Stimulated activated CD8-positive, alpha-beta memory T cell treated with anti-CD3 and anti-CD28 coated beads, Interleukin-4, amount 100 ng/mL, for 1 hour (primary cell): ENCODE data around the gene VPS13D.

Experiments
- DNase-seq, 2 donors: peaks; one replicate each; pipeline ENCODE4 v3.0.0-alpha.2; 2020; ENCODE audit warnings: low read depth in 2 of 2, low spot score in 1 of 2

The VPS13D gene

DNA sequence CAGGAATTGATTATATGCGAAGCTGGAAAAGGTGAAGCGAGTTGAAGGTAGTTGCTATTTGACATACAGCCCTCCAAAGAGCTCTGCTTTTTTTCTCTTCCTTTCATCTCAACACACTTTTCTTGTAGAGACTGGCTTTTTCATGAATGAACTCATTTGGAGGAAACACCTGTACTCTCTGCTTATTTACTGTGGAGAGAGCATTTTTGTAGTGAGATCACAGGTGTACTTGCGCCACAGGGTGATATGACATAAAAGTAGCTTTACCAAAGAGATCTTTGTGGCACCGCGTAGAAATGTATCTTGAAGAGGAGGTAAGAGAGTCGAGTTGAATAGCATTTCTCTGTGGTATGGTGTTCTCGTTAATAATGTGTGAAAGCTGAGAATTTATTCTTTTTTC lies 187.6 kb downstream of the VPS13D start:
- no peak for DNase-seq

DNA sequence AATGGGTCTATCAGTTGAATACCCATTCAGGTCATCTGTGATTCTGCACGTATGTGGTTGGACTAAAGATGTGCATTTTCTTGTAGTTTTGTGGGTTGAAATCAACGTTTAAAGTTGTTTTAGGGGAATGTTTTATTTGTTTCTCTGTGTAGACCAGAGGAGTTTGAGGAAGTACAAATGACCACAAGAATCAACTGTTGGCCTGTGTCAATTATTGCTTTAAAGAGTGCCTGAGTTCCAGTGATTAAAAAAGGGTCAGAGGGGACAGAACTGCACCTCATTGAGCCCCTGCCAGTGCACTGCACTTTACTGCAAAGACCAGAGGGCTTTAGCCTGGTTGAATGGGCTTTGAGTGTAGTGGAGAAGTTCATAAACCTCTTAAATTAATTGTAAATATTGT lies 190.3 kb downstream of the VPS13D start:
- no peak for DNase-seq

DNA sequence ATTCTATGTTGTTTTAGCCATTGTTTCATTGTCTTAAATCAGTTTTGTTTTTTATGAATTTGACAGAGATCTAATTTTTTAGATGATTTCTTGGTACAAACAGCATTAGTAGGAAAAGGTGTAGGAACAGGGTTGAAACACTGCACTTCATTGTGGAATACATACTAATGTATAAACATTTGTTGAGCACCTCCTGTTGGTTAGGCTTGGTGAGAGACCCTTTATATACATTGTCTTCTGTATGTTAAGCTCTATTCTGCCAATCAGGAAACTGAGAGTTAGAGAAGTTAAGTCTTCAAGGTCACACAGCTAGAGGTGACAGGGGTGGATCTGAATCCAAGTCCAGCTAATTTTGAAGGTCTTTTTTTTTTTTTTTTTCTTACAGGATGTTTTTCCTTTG lies 192.7 kb downstream of the VPS13D start:
- no peak for DNase-seq

DNA sequence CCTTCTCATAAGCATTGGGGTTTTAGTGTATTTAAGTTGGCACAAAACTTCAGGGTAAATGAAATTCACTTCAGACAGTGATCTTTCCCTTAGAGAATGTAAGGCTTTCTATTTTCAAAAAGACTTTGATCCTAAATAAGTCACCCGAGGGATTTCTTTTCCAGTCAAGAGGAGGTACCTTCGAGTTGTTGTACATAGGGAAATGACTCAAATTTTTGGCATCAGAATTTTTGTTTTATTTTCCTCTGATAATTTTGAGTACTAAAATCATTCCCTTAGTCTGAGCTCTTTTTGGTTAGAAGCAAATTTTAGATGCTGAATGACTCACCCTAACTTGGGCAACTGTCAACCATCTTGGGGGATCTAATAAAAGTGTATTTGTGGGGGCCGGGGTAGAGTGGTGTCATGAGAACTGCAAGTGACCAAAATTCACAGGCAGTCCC lies 194.3 kb downstream of the VPS13D start:
- DNase-seq, result no peak

DNA sequence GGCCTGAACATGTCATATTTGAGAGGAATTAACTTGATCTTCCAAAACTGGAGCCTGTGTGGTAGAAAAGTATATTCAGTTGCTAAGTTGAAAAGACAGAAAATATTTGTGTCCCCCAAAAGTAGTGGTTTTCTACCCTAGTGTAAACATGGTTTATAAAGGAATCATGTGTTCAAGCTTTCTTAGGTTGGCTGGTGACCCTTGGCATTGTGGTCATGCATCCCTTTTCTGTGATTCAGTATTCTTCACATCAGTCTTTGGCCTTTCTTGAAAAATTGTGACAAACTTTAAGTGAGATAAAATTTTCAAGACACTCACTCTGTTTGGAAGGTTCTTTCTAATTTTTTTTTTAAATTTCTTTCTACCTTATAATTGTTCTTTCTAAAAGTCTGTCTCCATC lies 195.0 kb downstream of the VPS13D start:
- no peak for DNase-seq

DNA sequence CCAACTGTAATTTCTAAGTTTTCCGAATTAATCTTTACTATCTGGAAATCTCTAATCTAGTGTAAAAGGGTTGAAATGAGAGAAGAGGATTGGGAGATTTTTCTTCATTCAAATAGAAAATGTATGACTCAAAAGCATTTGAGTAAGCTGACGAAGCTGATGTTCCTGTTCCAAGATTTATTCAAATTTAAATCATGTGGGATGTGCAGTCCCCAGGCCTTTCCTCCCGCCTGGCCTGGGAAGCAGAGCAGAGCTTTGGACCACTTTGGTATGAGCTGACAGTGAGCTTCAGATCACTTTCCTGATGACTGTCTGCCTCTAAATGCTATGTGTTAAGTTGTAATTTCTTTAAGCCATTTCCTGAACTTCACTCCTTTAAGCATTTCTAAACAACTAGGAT lies 196.2 kb downstream of the VPS13D start:
- no peak for DNase-seq

DNA sequence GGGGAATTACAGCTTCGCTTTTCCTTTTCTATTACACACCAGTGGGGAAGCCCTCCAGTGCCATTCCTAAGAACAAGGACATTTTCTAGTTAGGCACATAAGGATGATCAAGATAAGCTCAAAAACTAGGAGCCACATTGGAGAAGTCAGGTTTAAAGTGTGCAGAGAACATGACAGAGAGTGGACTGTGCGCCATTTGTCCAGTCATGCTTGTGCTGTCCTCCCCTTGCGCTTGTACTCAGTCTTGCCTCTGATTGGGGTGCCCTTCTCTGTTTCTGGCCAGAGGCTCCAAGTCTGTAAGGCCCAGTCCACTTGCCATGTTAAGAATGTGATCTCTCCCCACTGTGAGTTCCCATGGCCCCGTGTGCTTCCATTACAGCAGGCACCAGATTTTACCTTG lies 198.5 kb downstream of the VPS13D start:
- DNase-seq, result no peak

DNA sequence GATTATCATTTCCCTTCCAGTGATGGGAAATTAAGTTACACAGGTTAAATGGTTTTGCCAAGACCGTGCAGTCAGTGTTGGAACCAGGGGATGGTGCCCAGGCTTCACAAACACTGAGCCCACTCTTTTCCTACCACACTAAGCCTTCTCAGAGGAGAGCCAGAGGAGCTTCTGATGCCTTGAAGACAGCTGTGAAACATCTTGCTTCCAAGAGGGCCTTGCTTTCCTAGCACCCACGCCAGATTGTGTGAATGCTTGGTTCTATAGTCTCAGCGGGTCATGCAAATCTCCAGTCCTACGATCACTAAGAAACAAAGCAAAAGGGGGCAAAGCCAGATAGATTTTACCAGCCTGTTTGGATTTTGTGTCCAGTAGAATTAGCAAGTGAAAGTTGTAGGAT lies 200.7 kb downstream of the VPS13D start:
- no peak for DNase-seq

DNA sequence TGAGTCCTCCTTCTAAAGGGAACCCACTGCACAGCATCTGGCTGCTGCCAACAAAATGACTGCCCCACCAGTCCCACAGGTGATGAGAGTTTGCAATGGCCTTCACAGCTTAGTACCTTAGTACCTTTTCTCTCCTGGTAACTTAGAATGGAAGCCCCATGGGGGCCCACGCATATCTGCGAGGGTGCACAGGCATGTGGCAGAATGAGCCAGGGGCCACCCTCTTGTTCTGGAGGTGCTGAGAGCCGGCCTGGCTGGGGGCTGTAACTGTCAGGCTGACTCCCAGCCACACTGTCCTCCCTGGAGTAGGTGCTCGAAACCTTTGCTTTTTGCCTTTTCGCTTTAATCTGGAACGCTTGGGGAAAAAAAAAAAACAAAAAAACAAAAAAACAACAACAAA lies 203.1 kb downstream of the VPS13D start:
- DNase-seq, result no peak

DNA sequence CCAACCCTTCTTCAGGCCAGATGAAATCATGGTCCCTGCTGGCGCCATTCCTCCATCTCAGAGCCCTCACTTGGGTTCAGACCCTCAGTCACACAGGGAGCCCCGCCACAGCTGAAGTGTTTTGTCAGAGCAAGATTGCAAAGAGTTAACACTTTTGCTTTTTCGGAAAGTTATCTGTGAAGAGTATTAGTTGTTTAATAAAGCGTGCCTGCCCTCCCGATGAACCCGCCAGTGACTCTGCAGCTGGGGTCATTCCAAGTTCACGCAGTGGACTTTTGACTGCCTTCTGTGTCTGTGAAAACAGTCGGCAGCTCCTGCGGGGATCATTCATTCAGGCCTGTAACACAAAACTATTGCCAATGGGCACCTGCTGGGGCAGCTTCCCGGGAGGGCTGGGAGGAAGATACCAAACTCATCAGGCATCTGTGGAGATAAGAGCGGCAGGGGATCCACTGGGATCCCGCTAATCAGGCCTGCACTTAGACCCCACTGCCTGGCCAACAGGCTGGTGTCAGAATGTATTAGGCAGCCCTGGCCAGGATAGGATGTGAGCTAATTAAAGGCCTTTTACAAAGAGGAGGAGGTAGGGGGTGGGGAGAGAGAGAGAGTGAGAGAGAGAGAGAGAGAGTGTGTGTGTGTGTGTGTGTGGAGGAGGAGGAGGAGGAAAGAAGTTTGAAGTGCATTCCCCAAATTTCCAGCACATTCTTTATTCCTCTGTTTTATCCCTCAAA lies 203.7 kb downstream of the VPS13D start:
- no peak for DNase-seq

DNA sequence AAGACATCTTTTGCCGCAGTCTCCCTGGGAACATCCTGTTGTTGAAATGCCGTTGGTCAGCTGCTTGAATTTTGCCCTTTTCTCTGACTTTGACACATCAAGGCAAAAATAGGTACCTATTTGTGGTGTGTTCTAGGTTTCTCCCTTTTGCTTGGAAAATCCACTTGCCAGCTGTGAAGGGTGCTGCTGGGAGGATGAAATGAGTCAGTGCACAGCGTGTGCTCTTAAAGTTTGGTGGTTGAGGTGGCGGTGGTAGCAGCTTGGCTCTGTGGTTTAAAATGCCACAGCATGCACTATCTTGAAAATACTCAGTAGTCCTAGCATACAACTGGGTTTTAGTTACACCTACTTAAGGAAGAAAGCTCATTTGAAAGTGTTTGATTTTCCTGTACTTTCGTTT lies 204.3 kb downstream of the VPS13D start:
- peak in 1 of 2 donors; percentile 50 for DNase-seq

DNA sequence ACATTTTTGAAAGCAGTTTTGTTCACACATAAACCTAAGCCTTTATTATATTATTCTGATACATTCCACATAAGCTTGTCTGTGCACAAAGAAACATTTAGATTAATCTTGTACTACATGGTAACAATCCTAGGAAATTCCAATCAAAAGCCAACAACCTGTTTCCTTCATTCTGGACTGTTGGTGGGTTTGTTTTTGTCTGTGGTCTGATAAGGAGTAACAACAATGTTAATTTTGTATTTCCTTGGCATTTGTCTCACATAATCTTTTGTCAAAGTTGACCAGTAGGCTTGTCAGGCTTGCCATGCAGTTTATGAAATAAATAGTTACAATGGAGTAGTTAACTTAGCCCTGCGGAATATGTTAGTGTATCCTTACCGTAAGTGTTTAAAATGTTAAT lies 204.9 kb downstream of the VPS13D start:
- no peak for DNase-seq

DNA sequence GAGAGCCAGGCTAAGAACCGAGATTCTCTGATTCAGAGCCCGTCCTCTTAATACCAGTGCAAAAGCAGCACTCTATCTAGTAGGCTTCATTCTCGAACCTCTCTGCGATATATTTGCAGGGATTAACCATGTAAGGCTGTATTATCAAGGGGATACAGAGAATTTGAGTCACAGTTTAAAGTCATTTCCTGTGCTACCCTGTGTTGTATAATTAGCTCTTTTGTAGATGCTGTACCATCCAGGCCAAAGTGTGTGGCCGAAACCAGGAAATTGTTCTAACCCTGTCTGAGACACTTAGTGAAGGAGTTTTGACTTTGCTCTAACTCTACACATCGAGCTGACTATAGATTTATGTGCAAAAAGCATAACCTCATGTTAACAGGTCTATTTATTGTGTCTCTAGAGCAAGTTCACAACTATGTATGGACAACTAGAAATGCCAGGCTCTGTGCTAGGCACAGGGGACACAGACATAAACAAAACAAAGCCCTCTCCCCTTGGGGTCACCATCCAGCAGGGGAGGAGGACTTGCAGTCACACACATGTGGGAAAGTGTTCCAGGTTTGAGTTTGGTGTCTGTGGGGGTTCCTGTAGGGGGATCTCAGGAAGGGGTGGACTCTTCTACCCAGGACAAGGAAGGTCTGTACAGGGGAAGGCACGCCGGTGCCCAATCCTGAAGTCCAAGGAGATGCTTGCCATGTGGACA lies 206.0 kb downstream of the VPS13D start:
- no peak for DNase-seq

DNA sequence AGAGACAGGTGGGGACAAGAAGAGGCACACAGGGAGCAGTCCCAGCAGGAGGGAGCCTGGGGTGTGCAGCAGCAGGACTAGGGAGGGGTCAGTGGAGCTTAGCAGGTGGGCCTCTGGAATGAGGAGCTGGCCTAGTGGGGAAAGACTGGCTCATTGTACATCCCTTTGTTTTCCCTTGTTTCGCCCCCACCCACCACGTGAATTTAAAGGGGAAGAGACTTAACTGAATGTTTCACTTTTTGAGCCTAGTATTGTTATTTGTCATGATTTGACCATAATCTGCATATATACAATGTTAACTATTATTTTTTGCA lies 206.5 kb downstream of the VPS13D start:
- no peak for DNase-seq

DNA sequence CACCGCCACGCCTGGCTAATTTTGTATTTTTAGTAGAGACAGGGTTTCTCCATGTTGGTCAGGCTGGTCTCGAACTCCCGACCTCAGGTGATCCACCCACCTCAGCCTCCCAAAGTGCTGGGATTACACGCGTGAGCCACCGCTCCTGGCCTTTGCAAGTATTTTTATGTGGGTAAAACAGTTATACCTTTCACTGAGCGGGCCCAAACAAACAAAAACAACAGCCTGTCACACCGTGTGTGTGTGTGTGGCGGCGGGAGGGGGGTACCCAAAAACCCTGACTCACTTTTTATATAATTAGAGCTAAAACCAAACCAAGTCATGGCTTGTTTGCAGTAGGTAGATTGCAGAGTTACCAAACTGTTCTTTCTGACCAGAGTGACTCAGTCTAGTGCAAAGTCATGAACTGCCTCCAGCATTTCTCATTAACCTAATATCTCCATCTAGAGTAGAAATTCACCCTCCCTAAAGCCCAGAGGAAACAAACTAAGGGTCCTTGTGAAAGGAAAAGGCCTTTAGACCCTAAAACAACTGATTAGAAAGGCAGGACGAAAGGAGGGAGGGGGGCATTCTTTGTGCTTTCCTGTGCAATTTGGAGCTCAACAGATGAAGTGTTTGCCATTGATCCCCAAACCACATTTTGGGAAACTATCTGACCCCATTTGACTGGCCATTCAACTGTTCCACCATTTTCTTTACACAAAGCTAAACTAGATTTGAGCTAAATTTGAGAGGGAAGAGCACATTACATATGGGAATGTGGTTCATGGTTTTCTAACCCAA lies 207.2 kb downstream of the VPS13D start:
- no peak for DNase-seq

DNA sequence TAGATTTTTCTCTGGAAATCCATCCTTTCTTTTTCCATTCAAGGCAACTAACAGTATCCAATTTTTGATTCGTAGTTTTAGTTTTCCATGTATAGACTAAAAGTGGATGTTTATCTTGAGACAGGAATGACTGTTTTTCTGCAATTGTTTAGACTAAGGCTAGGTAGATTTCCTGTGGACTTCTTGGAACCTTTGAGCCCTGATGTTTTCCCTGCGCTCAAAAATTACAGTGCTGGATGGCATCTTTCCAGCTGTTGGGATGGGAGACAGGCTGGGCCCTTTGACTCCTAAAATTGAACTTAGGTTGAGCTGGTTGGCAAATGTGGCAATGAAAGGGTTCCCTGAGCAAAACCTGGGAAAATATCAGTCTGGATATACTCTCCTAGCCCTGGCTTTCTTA lies 207.8 kb downstream of the VPS13D start:
- no peak for DNase-seq

DNA sequence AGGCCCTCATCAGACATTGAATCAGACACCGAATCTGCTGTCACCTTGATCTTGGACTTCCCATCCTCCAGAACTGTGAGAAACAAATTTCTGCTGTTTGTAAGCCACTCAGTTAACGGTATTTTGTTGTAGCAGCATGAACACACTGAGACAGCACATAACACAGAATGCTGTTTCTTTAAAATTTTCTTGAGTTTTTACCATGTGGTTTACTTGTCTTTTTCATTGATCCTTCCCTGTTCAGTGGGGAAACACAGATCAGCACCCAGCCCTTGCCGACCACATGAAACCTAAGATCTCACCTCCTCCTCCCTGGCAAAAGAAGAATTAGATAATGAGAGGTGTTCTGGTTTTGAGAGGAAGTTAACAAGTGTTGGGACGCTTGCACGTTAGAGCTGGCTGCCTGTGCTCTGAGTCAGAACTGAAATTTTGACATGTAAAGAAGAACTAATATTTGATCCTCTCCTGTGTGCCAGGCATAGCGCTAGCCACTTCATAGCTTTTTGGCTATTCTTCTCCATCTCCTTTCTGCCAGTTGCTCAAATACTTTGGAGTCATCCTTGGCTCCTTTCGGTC lies 208.6 kb downstream of the VPS13D start:
- DNase-seq, result no peak

DNA sequence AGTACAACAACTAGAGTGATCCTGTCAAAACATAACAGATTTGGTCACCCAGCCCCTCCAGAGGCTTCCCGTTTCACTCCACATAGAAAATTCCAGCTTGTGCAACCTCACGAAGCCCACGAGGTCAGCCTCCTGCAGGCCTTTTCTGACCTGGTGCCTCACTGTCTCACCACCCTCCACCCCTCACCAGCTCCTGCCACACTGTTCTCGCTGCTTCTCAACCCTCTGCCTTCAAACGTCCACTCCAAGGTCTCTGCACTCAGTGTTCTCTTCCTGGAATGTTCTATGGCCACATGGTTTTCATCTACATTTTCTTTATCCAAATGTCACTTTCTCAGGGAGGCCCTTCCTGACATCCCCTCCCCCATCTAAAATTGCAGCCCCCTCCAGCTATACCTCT lies 209.2 kb downstream of the VPS13D start:
- no peak for DNase-seq

DNA sequence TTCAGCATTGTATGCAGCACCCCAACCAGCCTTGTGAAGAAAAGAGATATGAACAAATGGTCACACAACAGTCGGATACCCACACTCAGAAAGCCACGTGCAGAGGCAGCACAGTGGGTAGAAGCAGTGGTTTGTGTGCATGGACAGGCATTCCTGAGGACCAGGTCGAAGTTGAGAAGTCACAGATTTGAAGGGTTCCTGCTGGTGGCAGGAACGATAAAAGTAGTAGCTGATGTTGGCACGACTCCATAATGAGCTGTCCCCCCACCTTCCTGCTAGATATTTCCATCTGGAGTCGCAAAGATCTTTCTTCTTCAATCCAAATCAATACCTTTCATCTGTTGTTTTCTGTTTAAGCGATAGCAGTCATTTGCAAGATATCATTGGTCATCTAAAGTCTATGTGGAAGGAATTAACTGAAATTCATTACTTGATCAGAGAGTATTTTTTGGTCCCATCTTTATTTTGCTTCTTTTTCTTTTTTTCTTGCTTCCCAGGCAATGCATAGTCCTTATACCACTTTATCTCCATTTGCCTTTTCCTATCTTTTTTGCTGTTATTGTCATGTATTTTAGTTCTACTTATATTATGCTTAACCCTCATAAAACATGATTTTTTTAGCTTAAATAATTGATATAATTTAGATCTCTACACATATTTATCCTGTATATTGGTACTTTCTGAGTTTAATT lies 211.7 kb downstream of the VPS13D start:
- DNase-seq, result no peak

DNA sequence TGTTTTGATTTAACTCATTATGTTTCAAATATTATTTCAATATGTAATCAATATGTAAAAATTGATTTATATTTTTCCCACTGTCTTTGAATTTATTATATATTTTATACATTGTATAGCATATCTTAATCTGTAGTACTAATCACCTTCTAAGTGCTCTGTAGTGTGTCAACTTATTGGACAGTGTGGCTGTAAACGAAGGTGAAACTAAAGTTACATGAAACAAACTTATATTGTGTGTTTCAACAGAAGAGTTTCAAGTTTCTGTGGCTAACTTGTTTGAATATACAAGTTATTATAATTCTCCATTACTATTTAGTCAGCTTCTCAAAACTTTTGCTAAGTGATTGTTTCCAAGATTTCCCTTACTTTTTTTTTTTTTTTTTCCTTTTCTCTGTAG lies 212.4 kb downstream of the VPS13D start:
- DNase-seq, result no peak

DNA sequence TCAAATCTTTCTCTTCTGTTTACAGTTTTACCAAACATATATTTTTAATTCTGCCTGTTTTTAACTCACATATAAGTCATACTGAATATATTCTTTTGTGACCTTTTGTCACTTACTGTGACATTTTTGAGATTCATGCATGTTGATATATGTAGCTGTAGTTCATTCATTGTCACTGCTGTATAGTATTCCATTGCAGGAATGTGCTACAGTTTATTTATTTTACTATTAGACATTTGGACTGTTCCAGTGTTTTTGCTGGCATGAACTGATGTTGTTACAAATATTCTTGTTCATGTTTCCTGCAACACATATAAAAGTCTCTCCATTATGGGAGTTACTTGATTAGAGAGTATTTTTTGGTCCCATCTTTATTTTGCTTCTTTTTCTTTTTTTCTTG lies 213.3 kb downstream of the VPS13D start:
- DNase-seq, result no peak
